ENCODE results near the gene ANTXR2.

DNA sequence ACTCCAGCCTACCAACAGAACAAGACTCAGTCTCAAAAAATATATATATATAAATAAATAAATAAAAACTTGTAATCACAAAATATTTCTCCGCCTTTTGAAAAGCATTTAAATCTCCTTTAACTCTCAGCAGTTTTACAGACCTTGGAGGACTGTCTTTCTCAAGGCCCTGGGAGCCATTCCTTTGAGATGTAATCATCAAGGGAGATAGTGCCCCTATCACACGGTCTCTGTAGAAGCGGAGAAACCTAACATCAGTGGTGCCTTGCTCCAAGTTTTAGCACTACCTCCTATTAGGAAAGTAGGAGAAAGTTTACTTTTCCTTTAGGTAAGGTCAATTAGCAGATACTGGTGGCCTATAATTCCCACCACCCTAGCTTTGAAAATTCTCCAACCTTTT is 58.5 kb downstream of the ANTXR2 start:
- TF ChIP-seq, protein P1, sequence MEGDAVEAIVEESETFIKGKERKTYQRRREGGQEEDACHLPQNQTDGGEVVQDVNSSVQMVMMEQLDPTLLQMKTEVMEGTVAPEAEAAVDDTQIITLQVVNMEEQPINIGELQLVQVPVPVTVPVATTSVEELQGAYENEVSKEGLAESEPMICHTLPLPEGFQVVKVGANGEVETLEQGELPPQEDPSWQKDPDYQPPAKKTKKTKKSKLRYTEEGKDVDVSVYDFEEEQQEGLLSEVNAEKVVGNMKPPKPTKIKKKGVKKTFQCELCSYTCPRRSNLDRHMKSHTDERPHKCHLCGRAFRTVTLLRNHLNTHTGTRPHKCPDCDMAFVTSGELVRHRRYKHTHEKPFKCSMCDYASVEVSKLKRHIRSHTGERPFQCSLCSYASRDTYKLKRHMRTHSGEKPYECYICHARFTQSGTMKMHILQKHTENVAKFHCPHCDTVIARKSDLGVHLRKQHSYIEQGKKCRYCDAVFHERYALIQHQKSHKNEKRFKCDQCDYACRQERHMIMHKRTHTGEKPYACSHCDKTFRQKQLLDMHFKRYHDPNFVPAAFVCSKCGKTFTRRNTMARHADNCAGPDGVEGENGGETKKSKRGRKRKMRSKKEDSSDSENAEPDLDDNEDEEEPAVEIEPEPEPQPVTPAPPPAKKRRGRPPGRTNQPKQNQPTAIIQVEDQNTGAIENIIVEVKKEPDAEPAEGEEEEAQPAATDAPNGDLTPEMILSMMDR (IDR thresholded peaks at IDR 0.05), result no peak
- no peak for TF ChIP-seq POLR2A (IDR thresholded peaks at IDR 0.05)
- no peak for TF ChIP-seq POLR2AphosphoS5 (IDR thresholded peaks at IDR 0.05)

Data from prostate gland (tissue), 2 donors.